ENCODE measurements around the gene OGFOD3.
"Not testable (repeated sequence)": the region's sequence is repeated elsewhere in the genome, so short reads cannot be mapped to it uniquely, and the experiment has no call there.

OGFOD3 gene

GRCh38 chr17:82432017-82432416 lies 13.6 kb upstream of the OGFOD3 start:
- no peak for DNase-seq

DNA sequence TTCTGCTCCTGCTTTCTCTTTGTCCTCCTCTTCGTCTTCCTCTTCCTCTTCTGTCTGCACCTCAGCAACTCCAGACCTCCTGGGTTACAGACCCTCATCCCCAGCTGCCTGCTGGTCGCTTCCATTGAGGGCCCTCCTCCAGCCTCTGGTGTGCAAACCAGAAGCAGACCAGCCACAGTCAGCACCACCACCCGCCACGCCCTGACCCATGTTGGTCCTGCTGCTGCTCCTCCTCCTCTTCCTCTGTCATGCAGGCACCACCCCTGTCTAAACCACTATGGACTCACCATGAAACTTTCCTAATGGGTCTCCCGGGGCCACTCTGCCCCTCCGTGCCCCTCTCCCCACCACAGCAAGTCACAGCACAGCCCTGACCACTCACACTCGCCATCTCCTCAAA lies 11.4 kb upstream of the OGFOD3 start:
- DNase-seq: no peak

DNA sequence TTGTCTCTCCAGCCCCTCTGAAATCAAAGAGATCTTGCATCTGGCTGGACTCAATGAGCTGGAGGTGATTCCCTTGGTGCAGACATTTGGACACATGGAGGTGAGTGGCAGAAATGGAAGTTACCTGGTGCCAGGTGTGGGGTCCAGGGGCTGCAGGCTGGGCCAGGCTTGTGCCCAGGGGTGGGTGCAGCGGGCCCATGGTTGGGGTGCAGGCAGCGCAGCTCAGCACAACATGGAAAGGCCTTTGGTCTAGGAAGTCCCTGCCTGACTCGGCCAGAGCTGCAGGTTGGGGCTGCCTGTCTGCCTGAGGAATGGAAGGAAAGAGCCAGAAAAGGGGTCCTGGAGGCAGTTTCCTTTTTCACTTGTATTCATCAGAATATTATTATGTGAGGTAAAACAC lies 10.2 kb upstream of the OGFOD3 start:
- DNase-seq: no peak

DNA sequence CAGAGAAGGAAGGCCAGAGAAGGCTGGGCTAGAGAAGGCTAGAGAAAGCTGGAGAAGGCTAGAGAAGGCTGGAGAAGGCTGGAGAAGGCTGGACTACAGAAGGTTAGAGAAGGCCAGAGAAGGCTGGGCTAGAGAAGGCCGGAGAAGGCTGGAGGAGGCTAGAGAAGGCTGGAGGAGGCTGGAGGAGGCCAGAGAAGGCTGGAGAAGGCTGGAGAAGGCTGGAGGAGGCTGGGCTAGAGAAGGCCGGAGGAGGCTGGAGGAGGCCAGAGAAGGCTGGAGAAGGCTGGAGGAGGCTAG lies 6.4 kb upstream of the OGFOD3 start:
- DNase-seq: no peak

GRCh38 chr17:82424001-82424862 lies 5.8 kb upstream of the OGFOD3 start:
- DNase-seq: peak; percentile 83 to 84

- peak; percentile 17 to 22 for DNase-seq
Observed at GRCh38 chr17:82419540-82419939, 1.2 kb upstream of the OGFOD3 start.

- peak; percentile 32 to 34 for DNase-seq
Observed at GRCh38 chr17:82416771-82417170, 1.6 kb downstream of the OGFOD3 start.

GRCh38 chr17:82416264-82416663 lies 2.1 kb downstream of the OGFOD3 start:
- DNase-seq: no peak

DNA sequence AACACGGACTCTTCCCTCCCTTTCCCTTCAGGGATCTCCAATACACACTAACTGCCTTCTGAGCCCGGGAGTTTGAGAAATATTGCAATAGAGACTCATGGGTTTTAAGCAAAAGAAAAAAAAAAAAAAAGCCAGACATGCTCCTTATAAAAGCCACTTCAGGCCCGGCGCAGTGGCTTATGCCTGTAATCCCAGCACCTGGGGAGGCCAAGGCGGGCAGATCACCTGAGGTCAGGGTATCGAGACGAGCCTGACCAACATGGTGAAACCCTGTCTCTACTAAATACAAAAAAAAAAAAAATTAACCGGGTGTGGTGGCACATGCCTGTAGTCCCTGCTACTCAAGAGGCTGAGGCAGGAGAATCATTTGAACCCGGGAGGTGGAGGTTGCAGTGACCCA lies 2.6 kb downstream of the OGFOD3 start:
- no peak for DNase-seq

GRCh38 chr17:82415336-82415735 lies 3.0 kb downstream of the OGFOD3 start:
- DNase-seq: no peak

- DNase-seq: peak; percentile 81 to 87
Observed at GRCh38 chr17:82414548-82415281, 3.7 kb downstream of the OGFOD3 start.

DNA sequence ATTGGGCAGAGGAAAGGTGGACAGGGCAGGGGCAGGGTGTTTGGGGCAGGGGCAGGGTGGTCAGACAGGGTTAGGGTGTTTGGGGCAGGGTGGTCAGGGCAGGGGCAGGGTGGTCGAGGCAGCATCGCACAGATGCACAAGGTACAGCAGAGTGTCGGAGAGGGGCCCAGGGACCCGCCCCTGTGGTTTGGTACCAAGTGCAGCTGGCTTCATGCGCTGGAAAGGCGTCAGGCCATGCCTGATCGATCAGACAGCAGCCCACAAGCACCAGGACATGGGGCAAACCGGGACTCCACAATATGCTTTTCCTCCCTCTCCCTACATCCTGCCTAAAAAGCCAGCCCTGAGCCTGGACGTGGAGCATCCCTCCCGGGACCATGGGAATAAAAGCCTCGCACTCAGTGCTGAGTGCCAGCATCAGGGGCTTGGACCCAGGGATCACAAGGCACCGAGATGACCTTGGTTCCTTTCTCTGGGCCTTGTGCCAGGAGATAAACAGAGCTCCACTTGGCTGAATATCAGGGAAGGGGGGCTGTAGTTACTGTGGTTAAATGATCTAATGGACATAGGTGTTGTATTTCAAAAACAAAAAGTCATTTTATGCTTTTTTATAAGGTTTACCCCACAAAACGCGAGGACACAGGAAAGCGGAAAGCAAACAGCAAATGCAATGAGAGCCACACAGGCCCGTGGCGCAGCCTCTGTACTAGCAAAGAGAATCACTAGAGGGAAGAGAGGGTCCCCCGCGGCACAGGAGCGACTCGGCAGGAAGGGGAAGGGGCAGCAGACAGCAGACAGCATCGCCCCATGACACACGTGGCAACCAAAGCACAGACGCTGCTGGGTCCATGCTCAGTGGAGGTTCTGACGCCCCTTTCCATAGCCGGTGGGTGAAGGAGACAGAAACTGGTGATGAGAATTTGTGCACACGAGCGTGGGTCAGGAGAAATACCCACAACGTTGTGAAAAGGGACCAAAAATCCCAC lies 5.6 kb downstream of the OGFOD3 start:
- no peak for DNase-seq

GRCh38 chr17:82412081-82412480 lies 6.3 kb downstream of the OGFOD3 start:
- DNase-seq: not testable (repeated sequence)

DNA sequence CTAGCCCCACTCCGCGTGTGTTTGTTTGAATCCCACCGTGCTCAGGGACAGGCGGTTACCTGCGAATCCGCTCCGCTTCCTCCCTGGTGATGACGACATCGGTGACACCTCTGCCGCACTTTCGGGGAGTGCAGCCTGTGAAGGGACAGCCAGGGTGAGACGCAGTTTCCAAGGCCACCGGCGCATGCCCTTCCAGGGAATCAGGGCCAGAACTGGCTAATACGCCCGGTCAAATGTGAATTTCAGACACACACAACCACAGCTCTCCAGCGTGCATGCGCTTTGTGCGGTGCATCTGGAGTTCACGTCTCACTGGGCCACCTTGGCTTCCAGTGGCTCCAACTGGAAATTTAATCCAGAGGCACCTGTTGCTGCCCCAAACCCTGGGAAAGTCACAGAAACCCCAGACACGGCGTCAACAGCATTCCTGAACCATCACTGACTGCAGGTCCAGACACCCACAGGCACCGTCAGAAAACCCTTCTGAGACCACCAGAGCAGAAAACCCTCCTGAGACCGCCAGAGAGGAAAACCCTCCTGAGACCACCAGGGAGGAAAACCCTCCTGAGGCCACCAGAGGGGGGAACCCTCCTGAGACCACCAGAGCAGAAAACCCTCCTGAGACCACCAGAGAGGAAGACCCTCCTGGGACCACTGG lies 6.9 kb downstream of the OGFOD3 start:
- DNase-seq: no peak

GRCh38 chr17:82410014-82410716 lies 8.2 kb downstream of the OGFOD3 start:
- no peak for DNase-seq

DNA sequence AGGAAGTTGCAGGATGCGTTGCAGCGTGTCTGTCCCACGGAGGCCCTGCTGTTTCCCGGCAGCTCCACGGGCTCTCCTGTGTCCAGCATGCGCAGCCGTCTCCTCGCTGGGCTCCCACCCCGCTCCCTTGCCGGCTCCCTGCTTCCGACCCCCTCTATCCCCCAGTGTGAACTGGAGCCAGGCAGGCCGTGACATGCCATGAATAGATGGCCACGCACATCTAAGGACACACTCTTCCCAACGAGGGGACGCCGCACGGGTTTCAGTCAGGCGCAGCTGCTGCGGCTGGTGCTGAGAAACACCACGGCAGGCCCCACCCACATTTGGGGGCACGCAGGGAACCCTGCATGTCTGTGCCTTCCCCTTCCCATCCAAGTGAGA lies 9.5 kb downstream of the OGFOD3 start:
- no peak for DNase-seq

- DNase-seq: no peak
Observed at GRCh38 chr17:82408288-82408937, 10.0 kb downstream of the OGFOD3 start.

DNA sequence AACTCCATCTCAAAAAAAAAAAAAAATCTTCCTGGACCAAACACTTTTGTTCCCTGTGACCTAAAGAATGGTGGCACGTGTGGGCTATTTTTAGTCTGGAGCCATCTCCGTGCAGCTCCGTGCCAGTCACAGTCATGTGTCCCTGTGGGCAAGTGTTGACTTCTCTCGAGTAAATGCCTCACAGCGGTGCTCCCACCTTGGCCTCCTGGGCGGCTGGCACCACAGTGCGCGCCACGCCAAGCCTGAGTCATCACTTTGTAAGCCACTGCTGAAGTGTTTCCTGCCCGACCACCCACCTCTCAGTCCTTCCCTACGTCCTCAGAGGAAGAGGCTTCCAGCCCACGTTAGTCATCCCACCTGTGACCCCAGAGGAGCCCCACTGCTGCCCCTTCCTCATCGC lies 11.1 kb downstream of the OGFOD3 start:
- no peak for DNase-seq

- DNase-seq: no peak
Observed at GRCh38 chr17:82406131-82406671, 12.2 kb downstream of the OGFOD3 start.

DNA sequence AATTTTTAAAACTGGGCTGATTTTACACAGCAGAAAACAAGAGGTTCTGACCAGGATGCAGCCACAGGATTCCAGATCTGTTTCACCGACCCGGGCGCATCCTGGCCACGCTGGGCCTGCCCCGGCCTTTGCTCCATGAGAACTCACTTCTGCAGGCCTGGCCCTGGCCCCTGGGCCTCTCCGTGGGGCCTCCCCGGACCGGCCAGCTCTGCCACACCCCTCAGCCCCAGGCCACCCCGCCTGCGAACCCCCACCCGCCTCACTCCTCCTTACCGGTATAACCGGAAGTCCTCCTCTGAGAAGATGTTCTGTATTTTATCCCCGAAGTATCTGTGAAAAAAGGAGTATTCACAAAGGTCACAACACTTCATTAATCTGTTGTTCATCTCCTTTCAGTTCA lies 13.3 kb downstream of the OGFOD3 start:
- no peak for DNase-seq
